ENCODE data around the gene PLEKHA1. TPM values are rescaled to one million over a fixed set of nuclear protein-coding genes. Genes with fewer than 3 reads are reported as not detected.

Gene PLEKHA1
- total and polyA plus RNA-seq, 2 of the 4 experiments (the other 2 are of a cell fraction), result 7.2 to 9.5 TPM

DNA sequence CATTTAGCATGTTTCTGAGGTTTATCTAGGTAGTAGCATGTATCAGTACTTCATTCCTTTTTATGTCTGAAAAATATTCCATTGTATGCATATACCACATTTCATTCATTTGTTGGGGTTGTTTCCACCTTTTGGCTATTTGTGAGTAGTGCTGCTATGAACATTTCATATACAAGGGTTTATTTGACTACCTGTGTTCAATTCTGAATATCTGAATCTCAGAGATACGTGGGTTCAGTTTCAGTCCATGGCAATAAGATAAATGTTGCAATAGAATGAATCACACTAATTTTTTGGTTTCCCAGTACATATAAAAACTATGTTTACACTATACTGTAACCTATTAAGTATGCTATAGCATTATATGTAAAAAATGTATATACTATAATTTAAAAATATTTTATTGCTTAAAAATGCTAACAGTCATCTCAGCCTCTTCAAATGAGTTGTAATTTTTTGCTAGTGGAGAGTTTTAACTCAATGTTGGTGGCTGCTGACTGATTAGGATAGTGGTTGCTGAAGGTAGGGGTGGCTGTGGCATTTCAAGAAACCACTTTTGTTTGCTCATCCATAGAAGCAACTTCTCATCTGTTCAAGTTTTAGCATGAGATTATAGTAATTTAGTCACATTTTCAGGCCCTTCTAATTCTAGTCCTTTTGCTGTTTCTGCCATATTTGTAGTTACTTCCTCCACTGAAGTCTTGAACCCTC lies 13.9 kb downstream of the PLEKHA1 start:
- H3K36me3 ChIP-seq (ENCODE audit: control insufficient read depth, insufficient read depth, low read length), result no peaks in the 10 kb centered on the region
- H3K18ac ChIP-seq (ENCODE audit: low read depth, low read length), result no peak overlapping the region
- H3K56ac ChIP-seq (ENCODE audit: extremely low read depth, insufficient read depth, low read length), result no peak overlapping the region
- H4K5ac ChIP-seq (ENCODE audit: low read depth, low read length), result no peak overlapping the region
- no peak overlapping the region for H3K14ac ChIP-seq (replicated peaks; ENCODE audit: low read depth, low read length)
- no peak overlapping the region for H2BK20ac ChIP-seq (ENCODE audit: low read depth, low read length)
- ATAC-seq (ENCODE audit: low read depth) (no peak), DNase-seq (no peak)
- H2AK5ac ChIP-seq (ENCODE audit: low read depth, low read length), result no peak overlapping the region
- H3K27ac ChIP-seq (ENCODE audit: insufficient read depth, low read length), result no peak overlapping the region
- H3K9ac ChIP-seq (ENCODE audit: low read depth, low read length), result no peak overlapping the region
- no CpG with 5 or more reads among the region's 1 CpG for WGBS, 2 experiments (ENCODE audit: extremely low coverage in 2 of 2, insufficient read length in 1 of 2)
- no peak overlapping the region for H2AK9ac ChIP-seq (replicated peaks; ENCODE audit: low read depth, low read length, poor library complexity)
- H3K23ac ChIP-seq (ENCODE audit: low read depth, low read length), result no peak overlapping the region
- peaks cover 3% of the 10 kb centered on the region; the same call in 1 of the 2 replicates for H4K20me1 ChIP-seq (ENCODE audit: insufficient read depth, low read length)
- intact Hi-C loops (cut with micrococcal nuclease) (no loop called here), dilution Hi-C loops (cut with HindIII; ENCODE audit: low sequenced_read_pairs, unreplicated experiment) (no loop called here), in situ Hi-C loops (cut with MboI; ENCODE audit: low sequenced_read_pairs) (no loop called here)
- no peak overlapping the region for H2BK5ac ChIP-seq (ENCODE audit: low read depth, low read length, poor library complexity, severe bottlenecking)
- H3K9me1 ChIP-seq (ENCODE audit: insufficient read depth, low read length), result no peaks in the 10 kb centered on the region; the same call in 1 of the 2 replicates
- no peak overlapping the region for H2AFZ ChIP-seq (replicated peaks; ENCODE audit: low read length, poor library complexity)
- TF ChIP-seq CEBPB (IDR thresholded peaks at IDR 0.05; ENCODE audit: low read depth, low read length) (no peak), SMC3 (IDR thresholded peaks at IDR 0.05; ENCODE audit: low read depth, low read length) (no peak), FOS (IDR thresholded peaks at IDR 0.05; ENCODE audit: low read depth, low read length) (no peak), RFX5 (IDR thresholded peaks at IDR 0.05; ENCODE audit: low read depth, low read length) (no peak)
- H3K79me1 ChIP-seq (ENCODE audit: low read depth in 1 of 2, low read length in 2 of 2), result peaks cover 9 to 11% of the 10 kb centered on the region in 2 experiments; a peak in 3 of 4 replicates
- no peak overlapping the region for H2BK15ac ChIP-seq (ENCODE audit: low read depth, low read length)
- H2BK120ac ChIP-seq (ENCODE audit: low read depth, low read length), result no peak overlapping the region
- H4K91ac ChIP-seq (ENCODE audit: insufficient read depth, low read depth, low read length), result no peak overlapping the region
- H3K4ac ChIP-seq (ENCODE audit: low read depth, low read length), result no peak overlapping the region
- ChIA-PET CTCF (no interaction called here), POLR2A (ENCODE audit: unreplicated experiment) (no interaction called here)
- H3K4me3 ChIP-seq (ENCODE audit: insufficient read depth, low read depth, low read length), result no peak overlapping the region
- H4K8ac ChIP-seq (ENCODE audit: low read depth in 2 of 2, low read length in 2 of 2), result no peak overlapping the region
- BruUV-seq (replicated peaks), result no TSS peak
- H3K4me2 ChIP-seq (ENCODE audit: low read depth, low read length), result no peak overlapping the region
- no peaks in the 10 kb centered on the region for H3K27me3 ChIP-seq (ENCODE audit: control insufficient read depth, insufficient read depth, low read length)
- no peaks in the 10 kb centered on the region for H3K4me1 ChIP-seq (ENCODE audit: control insufficient read depth, insufficient read depth, low read length)
- no peaks in the 10 kb centered on the region for H3K9me3 ChIP-seq (ENCODE audit: control insufficient read depth, insufficient read depth, low read length)
